Stimulated activated CD8-positive, alpha-beta memory T cell treated with anti-CD3 and anti-CD28 coated beads, Interleukin-7, amount 100 ng/mL, for 24 hours (primary cell): ENCODE measurements around the gene FRY.

Experiments
- DNase-seq: peaks from one replicate; pipeline ENCODE4 v3.0.0-alpha.2; 2020; ENCODE audit warnings: low read depth

Gene FRY

GRCh38 chr13:32216281-32216680, 184.7 kb downstream of the FRY start:
- no peak for DNase-seq

DNA sequence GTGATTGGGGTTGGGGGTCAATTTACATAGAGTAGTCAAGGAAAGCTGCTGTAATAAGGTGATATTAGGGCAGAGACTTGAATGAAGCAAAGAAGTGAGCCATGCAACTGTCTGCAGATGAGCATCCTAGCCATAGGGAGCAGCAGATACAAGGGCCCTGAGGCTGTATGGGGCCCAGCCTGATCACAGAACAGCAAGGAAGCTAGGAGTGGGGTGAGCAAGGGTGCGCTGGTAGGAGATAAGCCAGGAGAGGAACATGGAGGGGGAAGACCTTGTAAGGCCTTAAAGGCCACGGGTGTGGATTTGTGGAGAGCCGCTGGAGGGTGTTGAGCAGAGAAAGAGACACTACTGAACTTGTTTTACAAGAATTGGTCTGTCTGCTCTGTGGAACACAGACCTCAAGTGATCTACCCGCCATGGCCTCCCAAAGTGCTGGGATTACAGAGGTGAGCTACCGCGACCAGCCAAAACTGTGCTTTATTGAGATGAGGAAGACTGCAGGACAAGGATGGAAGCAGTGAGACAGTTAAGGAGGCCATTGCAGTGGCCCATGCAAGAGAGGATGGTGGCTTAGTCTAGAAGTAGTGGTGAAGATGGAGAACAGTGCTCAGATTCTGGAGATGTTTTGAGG, 190.6 kb downstream of the FRY start:
- no peak for DNase-seq

GRCh38 chr13:32224916-32225315, 193.3 kb downstream of the FRY start:
- no peak for DNase-seq

DNA sequence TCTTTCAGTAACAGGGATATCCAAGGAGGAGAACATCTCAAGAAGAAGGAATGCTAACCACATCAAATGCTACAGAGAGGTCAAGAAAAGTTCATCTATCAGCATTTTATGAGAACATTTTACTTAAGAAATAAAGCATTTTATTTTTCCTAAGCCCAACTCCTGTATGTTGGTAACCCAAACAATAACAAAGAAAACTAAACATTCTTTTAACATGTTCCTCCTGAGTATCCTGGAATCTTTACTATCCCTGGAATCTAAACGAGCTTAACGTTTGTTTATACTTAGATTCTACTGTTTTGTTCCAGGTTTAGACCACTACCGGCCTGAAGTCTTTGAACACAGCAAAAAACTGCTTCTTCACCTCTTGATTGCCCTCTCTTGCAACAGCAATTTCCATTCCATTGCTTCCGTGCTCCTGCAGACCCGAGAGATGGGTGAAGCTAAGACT, 193.9 kb downstream of the FRY start:
- DNase-seq, result no peak

- no peak for DNase-seq
Observed at GRCh38 chr13:32228330-32229041, 196.9 kb downstream of the FRY start.

DNA sequence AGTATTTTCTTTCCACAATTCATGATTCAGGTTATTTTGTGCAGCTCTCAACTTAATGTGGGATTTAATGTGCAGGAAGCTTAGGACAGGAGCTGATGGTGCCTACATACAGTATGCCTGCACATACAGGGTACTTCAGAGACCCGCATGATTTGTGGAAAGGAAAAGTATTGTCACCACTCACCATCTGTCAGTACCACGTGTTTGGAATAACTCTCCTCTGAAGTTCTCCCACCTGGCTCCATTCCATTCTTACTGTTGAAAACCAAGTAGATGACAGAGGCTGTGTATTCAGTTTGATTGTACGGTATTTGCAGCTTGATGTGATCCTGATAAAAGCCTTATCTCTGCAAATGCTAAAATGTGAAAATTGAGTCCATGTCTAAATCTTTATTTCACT, 197.9 kb downstream of the FRY start:
- DNase-seq, result no peak

DNA sequence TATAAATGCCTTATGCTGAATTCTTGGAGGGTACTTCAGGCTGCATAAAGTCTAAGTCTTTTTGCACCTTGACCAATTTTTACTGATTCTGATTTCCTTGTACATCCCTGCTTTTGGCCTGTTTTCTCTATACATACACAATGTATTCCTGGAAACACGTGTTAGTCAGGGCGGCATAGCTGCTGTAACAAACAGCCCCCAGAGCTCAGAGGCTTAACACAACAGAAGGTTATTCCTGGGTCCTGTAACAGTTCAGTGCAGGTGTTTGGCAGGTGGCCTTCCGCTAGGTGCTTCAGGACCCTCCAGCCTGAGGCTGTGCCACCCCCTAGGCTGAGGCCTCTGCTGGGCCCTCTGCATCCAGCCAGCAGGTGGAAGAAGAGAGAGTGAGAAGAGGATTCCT, 200.7 kb downstream of the FRY start:
- DNase-seq, result no peak

- no peak for DNase-seq
Observed at GRCh38 chr13:32233062-32233461, 201.5 kb downstream of the FRY start.

GRCh38 chr13:32234914-32235313, 203.3 kb downstream of the FRY start:
- no peak for DNase-seq

DNA sequence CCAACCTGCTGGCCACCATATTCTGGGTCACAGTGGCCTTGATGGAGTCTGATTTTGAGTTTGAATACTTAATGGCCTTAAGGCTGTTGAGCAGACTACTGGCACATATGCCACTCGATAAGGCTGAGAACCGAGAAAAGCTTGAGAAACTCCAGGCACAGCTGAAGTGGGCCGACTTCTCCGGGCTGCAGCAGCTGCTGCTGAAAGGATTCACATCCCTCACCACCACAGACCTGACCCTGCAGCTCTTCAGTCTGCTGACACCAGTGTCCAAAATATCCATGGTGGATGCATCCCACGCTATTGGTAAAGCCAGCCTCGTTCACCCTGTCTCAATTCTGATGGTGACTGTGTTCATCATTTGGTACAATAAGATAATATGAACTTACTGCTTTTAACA, 206.1 kb downstream of the FRY start:
- DNase-seq, result no peak

GRCh38 chr13:32243695-32244094, 212.1 kb downstream of the FRY start:
- DNase-seq, result no peak

DNA sequence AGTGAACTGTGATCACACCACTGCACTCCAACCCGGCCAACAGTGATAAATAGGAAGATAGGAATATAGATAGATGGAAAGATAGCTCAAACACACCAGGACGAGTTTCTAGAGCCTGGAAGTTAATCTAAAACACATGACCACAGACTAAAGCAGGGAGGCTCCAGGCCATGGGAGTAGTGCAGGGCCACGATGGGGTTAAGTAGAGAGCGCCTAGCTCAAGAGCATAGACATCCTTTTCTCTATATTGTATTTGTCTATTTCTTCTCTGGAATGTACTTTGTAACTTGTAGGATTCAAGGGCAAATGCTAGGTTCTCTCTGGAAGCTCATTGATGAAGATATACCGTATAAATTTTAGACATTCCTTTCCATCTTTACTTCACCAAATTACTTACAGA, 214.0 kb downstream of the FRY start:
- DNase-seq, result no peak

DNA sequence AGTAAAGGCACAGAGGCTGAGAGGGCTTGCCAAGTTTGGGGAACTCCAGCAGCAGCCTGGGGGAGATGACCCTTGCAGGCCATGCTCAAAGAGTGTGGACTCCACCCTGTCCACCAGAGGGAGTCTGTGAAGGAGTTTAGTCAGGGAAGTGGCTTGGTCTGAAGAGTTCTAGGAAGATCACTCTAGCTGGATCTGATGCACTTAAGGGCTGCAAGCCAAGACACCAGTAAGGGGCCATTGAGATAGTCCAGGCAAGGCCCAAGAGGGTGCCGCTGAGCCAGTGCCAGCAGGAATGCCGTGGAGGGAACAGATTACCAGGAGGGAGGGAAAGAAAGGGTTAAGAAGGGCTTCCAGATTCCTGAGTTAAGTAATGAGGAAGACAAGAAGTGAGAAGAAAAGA, 214.9 kb downstream of the FRY start:
- peak; percentile 8 for DNase-seq

GRCh38 chr13:32247887-32248286, 216.3 kb downstream of the FRY start:
- no peak for DNase-seq

DNA sequence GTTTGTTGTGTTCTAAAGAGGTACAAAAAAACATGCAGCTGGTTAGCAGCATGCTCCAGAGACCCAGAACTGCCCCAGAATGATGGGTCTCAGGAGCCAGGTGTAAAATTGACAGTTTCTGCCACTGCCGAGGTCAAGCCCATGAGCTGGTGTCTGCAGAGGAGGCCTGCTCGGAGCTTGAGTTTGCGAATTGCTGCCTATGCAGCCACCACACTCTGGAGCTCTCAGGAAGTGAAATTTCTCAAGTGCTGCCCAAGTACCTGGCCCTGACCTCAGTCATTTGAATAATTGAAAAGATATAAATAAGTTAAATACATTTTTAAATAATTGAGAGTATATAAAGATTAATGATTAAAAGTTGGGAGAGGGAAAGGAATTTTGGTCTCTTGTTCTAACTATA, 217.2 kb downstream of the FRY start:
- no peak for DNase-seq

DNA sequence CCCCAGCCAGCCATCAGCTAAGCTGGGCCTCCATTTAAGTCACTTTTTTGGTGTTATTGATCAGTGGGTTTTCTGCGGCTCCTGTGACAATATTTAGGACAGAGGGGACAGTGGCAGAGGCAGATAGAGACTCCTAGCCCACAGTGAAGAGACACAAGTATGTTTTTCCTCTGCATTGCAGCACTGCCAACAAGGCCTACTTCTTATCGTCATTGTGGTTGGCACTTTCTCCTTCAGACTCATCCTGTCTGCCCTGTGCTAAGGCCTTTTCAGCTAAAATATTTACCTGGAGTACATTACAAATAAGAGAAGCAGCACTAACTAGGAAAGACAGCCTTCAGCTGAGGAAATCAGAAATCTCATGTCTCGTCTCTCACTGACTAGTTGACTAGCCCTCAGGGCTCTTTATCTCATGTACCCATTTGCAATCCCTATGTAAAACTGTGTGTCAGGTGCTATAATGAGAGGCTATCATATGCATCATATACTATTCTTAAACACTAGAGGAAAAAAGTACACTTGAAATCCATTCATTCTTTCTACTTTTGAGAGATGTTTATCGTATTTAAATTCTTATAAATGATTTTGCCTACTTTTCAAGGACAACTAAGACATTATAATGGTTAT, 221.4 kb downstream of the FRY start:
- DNase-seq, result no peak

DNA sequence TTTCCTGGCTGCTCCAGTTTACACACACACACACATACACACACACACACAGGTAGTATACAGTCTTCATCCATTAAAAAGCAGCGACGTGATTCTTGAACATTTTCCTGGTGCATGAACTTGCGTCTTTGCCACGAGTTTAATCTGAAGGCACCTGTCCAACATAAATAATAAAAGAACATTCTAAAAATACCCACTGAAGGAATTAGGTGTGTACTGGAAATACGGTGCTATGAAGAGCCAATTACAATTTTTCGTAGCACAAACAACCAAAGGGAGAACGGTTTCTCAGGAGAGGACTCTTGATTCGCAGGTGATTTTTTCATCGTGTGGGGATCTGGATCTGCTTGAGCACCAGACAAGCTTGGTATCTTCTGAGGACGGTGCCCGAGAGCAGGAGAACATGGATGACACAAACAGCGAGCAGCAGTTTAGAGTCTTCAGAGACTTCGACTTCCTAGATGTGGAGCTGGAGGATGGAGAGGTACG, 222.4 kb downstream of the FRY start:
- no peak for DNase-seq

DNA sequence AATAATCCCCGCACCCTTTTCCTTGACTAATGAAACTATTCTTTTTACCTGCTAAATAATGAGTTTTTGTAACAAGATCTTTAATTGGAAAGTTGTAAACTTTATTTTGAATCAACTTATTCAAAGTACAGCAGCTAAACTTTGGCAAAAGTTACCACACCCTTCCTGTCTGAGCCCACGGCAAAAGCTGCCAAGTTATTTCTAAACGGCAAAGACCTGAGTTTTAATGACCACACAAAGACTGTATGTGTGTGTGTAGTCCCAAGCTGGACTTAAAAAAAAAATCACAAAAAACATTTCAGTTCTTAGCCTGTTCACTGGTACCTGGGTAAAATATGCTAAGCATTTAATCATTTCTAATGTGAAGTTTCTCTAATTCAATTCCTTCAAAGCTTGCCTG, 222.8 kb downstream of the FRY start:
- DNase-seq, result no peak

- no peak for DNase-seq
Observed at GRCh38 chr13:32254916-32255723, 223.5 kb downstream of the FRY start.

GRCh38 chr13:32255724-32256109, 224.1 kb downstream of the FRY start:
- no peak for DNase-seq

DNA sequence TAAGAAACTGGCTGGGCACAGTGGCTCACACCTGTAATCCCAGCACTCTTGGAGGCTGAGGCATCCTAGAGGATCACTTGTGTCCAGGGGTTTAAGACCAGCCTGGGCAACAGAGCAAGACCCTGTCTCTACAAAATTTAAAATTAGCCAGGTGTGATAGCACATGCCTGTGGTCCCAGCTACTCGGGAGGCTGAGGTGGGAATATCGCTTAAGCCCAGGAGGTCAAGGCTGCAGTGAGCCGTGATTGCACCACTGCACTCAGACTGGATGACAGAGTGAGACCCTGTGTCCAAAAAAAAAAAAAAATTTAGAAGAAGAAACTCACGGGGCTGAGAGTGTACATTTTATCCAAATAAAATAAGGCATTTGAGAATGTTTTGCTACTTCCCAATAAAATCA, 224.7 kb downstream of the FRY start:
- DNase-seq, result no peak

GRCh38 chr13:32257649-32258048, 226.1 kb downstream of the FRY start:
- no peak for DNase-seq

- no peak for DNase-seq
Observed at GRCh38 chr13:32259116-32259515, 227.5 kb downstream of the FRY start.
